DND-41 (cell line): ENCODE data around the gene AGTR1.

ENCODE experiments used
- ATAC-seq: fragments of 200-7000 bp; cut with Tn5 transposase; 3 replicates; pipeline ENCODE4 v1.9.1; 2021; ENCODE audit warnings: low read depth; ENCODE audit not compliant: insufficient read depth
- DNase-seq: peaks from one replicate; pipeline ENCODE4 v3.0.0-alpha.2; 2020
- H2AFZ ChIP-seq: 2 replicates; pipeline ENCODE4 v1.6.0; 2012; ENCODE audit warnings: low read depth, low read length
- H3K27ac ChIP-seq: 2 replicates; pipeline ENCODE4 v1.5.1; 2012; ENCODE audit warnings: low read length, inconsistent platforms
- H3K27me3 ChIP-seq: fragments of 200-600 bp; sonication (generic); 2 replicates; pipeline ENCODE4 v1.6.0; 2012; ENCODE audit warnings: low read length, mild to moderate bottlenecking, inconsistent platforms; ENCODE audit not compliant: insufficient read depth, poor library complexity
- H3K36me3 ChIP-seq: 2 replicates; pipeline ENCODE4 v1.5.1; 2012; ENCODE audit warnings: low read length, inconsistent platforms; ENCODE audit not compliant: insufficient read depth
- H3K4me1 ChIP-seq: 2 replicates; pipeline ENCODE4 v1.5.1; 2012; ENCODE audit warnings: mild to moderate bottlenecking, low read length; ENCODE audit not compliant: insufficient read depth
- H3K4me2 ChIP-seq: 2 replicates; pipeline ENCODE4 v1.6.0; 2012; ENCODE audit warnings: mild to moderate bottlenecking, moderate library complexity, low read length, inconsistent platforms; ENCODE audit not compliant: insufficient read depth
- H3K4me3 ChIP-seq, 2 experiments: fragments of 200-600 bp in 1 of 2; shearing (Covaris generic) in 1 of 2; 2 replicates each; pipeline ENCODE4 v1.5.1; 2012 to 2016; ENCODE audit warnings: inconsistent platforms in 2 of 2, low read length in 2 of 2, mild to moderate bottlenecking in 2 of 2, low read depth in 1 of 2, moderate library complexity in 1 of 2
- H3K79me2 ChIP-seq: 2 replicates; pipeline ENCODE4 v1.6.0; 2012; ENCODE audit warnings: low read length, inconsistent platforms; ENCODE audit not compliant: insufficient read depth
- H3K9ac ChIP-seq: 2 replicates; pipeline ENCODE4 v1.6.0; 2012; ENCODE audit warnings: low read depth, mild to moderate bottlenecking, inconsistent platforms, low read length, moderate library complexity
- H3K9me3 ChIP-seq: 2 replicates; pipeline ENCODE4 v1.5.1; 2012; ENCODE audit warnings: low read length, moderate library complexity, mild to moderate bottlenecking, inconsistent platforms; ENCODE audit not compliant: insufficient read depth, severe bottlenecking
- H4K20me1 ChIP-seq: 2 replicates; pipeline ENCODE4 v1.6.0; 2012; ENCODE audit warnings: low read length; ENCODE audit not compliant: insufficient read depth
- CTCF ChIP-seq: IDR thresholded peaks from 2 replicates; pipeline ENCODE4 v1.5.1; 2012; ENCODE audit warnings: borderline replicate concordance, low read length, moderate library complexity, mild to moderate bottlenecking; ENCODE audit not compliant: poor library complexity, severe bottlenecking; ENCODE audit errors: extremely low read depth
- EZH2 ChIP-seq: IDR thresholded peaks from 3 replicates; pipeline ENCODE4 v1.6.1; 2012; ENCODE audit warnings: borderline replicate concordance, low read depth, mild to moderate bottlenecking, moderate library complexity, low read length, inconsistent platforms; ENCODE audit not compliant: severe bottlenecking

The AGTR1 gene

GRCh38 chr3:148789906-148790305 lies 92.2 kb downstream of the AGTR1 start:
- H3K9me3 ChIP-seq = no peaks in the 10 kb centered on the region
- DNase-seq (no peak), ATAC-seq (no peak)
- no peak overlapping the region for H3K4me3 ChIP-seq
- no peaks in the 10 kb centered on the region for H4K20me1 ChIP-seq
- H3K36me3 ChIP-seq = no peaks in the 10 kb centered on the region
- H3K4me1 ChIP-seq = no peaks in the 10 kb centered on the region
- H3K4me2 ChIP-seq = no peak overlapping the region
- H3K79me2 ChIP-seq = no peaks in the 10 kb centered on the region
- no peak overlapping the region for H3K27ac ChIP-seq
- no peaks in the 10 kb centered on the region for H3K27me3 ChIP-seq
- TF ChIP-seq EZH2 (no peak), CTCF (no peak)
- no peak overlapping the region for H2AFZ ChIP-seq
- H3K9ac ChIP-seq = no peak overlapping the region

DNA sequence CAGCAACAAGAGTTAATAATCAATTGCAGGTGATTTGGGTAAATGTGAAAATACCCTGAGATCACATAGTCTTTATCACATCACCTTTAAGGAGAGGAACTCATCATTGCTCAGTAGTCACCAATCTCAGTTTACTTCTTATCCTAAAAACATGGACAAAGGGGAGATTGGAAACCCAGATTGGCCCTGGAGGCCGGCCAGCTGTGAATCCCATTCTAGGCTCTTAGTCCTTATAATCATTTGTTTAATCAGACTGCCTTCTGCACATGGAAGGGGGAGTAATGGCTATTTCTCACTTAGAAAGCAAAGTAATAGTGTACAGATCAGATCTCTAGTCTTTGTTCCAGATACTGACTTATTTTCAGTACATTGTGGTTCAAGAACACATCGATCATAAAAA lies 92.7 kb downstream of the AGTR1 start:
- DNase-seq (no peak), ATAC-seq (no peak)
- Histone ChIP-seq H4K20me1 (no peaks in the 10 kb centered on the region), H2AFZ (no peak overlapping the region), H3K4me3 (no peak overlapping the region), H3K4me2 (no peak overlapping the region), H3K27me3 (no peaks in the 10 kb centered on the region), H3K79me2 (no peaks in the 10 kb centered on the region), H3K36me3 (no peaks in the 10 kb centered on the region), H3K27ac (no peak overlapping the region), H3K9ac (no peak overlapping the region), H3K9me3 (no peaks in the 10 kb centered on the region), H3K4me1 (no peaks in the 10 kb centered on the region)
- no peak for TF ChIP-seq EZH2
- TF ChIP-seq CTCF = no peak

GRCh38 chr3:148790851-148791735 lies 93.4 kb downstream of the AGTR1 start:
- H3K4me2 ChIP-seq = no peak overlapping the region
- H3K4me1 ChIP-seq = no peaks in the 10 kb centered on the region
- no peak overlapping the region for H3K27ac ChIP-seq
- no peaks in the 10 kb centered on the region for H4K20me1 ChIP-seq
- no peaks in the 10 kb centered on the region for H3K79me2 ChIP-seq
- DNase-seq (no peak), ATAC-seq (no peak)
- H2AFZ ChIP-seq = no peak overlapping the region
- H3K36me3 ChIP-seq = no peaks in the 10 kb centered on the region
- H3K4me3 ChIP-seq = no peak overlapping the region
- no peaks in the 10 kb centered on the region for H3K27me3 ChIP-seq
- no peak overlapping the region for H3K9ac ChIP-seq
- TF ChIP-seq CTCF (no peak), EZH2 (no peak)
- H3K9me3 ChIP-seq = no peaks in the 10 kb centered on the region
